Activated CD4-positive, CD25-positive, alpha-beta regulatory T cell treated with anti-CD3 and anti-CD28 coated beads, Interleukin-2, amount 50 U/mL, for 24 hours (primary cell): ENCODE results near the gene TEKT3.
A peak's percentile ranks its signal among the peaks of the same experiment; 100 is the strongest.

Experiments
- ATAC-seq, 2 donors: fragments of 150-1000 bp; cut with Tn5 transposase; one replicate each; pipeline ENCODE4 v1.10.0; 2021; ENCODE audit warnings: mild to moderate bottlenecking in 1 of 2, moderate library complexity in 1 of 2

TEKT3 gene

DNA sequence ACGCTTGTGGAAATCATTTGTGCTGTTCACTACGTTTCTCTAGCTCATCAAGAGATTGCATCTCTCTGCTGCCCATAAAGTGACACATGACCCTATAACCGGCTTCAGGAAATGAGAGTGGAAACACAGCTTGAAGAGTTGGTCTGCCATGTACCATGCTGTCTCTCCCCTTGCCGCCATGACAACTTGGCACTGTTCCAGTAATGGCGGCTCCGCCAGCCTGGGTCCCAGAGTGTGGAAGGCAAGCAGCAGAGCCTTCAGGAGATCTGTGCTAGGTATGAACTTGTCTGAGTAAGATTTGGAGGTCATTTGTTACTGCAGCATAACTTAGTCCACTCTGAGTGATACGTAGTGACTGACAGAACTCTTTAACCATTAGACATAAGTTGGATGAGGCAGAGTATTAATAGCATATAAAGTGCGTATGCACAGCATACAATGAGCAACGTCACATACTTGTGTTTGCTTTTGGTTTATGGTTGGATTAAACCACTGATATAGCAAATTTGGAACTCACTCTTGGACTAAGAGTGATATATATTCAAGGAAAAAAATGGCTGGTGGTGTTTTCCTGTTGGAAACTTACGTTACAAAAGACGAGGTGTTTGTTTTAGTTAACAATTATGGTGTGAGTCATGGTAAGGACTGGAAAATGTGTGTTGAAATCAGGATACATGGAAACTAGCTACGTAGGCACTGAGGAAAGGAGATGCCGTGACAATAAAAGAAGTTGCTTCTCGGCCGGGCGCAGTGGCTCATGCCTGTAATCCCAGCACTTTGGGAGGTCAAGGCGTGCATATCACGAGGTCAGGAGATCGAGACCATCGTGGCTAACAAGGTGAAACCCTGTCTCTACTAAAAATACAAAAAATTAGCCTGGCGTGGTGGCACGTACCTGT, 51.9 kb downstream of the TEKT3 start:
- no peak for ATAC-seq

DNA sequence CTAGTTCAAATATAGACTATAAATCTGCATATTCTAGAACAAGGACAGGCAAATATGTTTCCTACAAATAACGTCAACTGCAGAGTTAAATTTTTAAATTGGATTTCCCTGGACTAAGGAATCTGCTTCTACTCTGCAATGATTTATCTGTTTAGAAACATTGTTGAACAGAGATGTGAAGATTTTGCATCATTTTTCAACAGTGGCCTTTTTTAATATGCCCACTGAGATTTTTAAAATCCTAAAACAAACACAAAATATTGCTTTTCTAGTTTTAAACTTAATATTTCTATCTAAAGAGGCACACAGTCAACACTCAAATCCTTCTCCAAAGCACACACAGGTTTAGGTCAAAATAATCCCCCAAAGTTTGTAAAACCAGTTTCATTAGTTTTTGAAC, 52.5 kb downstream of the TEKT3 start:
- no peak for ATAC-seq

DNA sequence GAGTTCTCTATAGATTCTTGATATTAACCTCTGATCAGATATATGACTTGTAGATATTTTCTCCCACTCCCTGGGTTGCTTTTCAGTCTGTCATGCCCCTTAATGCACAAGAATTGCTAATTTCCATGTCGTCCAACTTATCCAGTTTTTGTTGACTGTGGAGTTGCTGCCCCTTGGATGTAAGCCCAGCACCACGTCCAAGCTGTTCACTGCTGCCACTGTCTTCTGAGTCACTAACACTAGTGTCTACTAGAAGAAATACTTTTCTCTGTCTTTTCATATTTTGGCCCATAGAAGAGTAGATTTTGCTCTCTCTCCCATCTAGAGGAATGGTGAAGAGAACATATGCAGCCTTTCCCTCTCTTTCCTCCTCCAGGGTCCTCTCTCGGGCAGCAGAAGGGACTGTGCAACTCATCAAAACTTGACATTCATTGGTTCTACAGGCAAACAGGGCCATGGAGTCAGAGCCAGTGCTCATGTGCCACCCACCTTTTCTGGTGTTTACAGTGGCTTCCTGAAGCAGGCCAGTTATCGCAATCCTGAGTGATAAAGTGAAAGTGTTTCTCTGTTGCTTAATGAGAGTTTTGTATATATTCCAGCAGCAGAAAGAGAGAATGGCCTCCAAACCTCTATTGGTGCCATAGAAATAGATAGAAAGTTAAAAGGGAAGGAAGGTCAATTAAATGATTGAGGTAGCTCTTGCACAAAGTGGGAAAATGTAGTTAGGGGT, 53.7 kb downstream of the TEKT3 start:
- no peak for ATAC-seq

DNA sequence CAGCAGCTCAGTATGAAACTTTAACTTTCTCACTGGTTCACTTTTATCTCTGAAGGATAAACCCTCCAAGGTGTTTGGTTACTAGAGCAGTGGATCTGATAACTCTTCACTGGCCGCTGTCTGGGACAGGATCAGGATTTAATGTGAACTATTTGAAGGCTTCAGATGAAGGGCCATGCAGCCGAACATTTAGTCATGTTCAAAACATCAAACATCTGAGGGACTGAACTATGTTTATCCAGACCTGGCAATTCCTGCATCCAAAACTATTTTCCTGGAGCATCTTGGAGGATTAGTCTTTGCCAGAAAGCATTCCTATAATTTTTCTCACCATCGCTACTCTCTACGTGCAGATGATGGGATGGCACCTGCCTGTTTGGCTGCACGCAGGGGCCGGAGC, 55.9 kb downstream of the TEKT3 start:
- ATAC-seq: no peak

DNA sequence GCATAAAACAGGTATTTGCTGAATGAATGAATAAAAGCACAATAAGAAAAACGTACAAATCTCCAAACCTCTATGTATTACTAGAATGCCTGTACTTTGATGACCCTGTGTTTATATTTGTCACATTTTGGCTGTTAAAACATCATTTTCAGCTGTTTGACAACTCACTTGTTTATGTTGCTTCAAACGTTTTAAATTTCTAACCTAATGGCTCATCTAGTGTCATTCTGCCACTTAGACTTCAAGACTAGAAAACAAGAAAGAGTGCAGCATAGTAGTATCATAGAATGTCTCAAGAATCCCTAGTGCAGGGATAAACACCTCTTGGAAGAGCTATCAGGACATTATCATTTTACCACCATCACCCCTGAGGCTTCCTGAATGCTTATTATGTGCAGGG, 56.9 kb downstream of the TEKT3 start:
- no peak for ATAC-seq

DNA sequence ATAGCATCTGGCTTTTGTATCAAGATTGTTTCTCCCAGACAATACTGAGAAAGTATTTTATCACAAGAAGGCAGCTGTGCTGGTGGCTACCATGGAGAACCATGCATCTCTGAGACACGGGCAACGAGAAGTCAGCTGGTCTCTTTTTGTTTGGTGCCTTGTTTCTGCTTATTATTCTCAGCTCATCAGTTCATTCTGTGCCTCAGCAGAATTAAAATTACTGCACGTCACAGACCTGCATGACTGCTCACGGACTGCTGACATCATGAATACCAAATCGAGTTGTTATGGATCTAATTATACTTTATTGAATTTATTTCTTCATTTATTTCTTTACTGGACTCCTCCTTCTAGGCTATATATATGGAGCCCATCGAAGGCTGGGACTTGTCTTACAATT, 57.3 kb downstream of the TEKT3 start:
- no peak for ATAC-seq

DNA sequence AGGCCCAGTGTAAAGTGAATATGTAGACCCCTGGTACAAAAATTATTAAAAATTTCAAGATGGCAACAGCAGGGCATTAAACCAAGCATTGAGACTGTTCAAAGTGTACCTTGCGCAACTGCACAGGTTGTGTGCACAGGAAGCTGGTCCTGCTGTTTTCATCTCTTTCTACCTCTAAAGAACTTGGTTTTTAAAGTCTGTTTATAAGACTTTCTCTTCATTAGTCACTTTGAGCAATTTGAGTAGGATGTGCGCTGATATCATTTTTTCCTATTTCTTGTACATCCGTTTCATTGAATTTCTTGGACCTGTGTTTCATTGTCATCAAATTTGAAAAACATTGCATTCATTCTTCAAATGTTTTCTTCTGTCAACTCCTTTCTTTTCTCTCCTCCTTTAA, 59.5 kb downstream of the TEKT3 start:
- no peak for ATAC-seq

DNA sequence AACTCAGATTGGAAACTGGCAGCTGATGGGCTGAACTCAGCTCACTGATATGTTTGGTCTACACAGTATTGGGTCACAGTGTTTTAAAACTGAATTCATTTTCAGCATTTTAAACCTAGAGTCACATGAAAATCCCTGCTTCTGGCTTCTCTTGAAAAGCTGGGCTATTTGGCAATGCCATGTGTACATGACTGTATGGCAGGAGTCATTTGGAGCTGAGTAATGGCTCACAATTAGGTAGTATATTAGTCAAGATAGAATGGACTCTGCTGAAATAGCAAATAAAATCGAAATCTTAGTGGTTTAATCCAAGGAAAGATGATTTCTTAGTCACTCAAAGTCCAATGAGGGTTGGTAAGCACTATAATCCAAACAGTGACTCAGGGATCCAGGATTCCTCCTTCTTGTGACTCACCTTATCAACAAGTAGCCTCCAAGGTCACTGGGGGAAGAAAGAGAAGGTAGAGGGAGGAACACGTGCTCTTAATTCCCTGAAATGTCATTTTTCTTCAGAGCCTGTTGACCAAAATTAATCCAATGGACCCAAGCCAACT, 62.4 kb downstream of the TEKT3 start:
- ATAC-seq: peak in 1 of 2 donors; percentile 41

DNA sequence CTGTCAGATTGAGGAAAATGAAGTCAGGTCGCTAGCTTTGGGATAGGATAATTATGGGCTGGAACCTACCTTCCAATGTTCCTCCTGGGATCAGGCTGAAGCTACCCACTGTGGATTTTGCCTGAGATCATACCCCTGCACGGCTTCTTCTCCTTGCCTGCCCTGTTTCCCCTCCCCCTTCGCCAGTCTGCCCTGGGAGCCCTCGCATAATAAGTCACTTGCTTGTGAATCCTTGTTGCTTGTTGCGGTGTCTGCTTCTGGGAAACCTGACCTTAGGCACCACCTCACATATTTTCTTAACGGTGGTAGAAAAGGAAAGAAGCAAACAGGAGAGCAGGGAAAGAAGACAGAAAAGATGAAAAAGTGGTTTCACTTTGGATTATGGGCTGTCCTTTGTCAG, 63.0 kb downstream of the TEKT3 start:
- ATAC-seq: no peak

DNA sequence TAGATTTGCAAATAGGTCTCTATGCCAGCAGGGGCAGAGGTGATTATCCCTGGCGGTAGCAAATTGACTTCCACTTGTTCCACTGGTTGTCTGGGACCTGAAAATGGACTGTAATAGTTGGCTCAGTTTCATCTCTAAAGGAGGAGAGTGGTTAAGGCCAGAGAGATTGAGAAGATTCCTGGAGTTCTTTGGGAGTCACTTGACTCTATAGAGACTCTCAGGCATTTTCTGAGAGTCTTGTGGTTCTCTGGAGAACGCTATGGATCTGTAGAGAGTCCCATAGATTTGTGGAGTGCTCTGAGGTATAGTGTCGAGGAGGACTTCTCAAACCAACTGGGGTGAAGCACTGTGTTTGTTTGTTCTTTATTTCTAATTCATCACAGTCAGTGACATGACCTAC, 67.4 kb downstream of the TEKT3 start:
- ATAC-seq: no peak

DNA sequence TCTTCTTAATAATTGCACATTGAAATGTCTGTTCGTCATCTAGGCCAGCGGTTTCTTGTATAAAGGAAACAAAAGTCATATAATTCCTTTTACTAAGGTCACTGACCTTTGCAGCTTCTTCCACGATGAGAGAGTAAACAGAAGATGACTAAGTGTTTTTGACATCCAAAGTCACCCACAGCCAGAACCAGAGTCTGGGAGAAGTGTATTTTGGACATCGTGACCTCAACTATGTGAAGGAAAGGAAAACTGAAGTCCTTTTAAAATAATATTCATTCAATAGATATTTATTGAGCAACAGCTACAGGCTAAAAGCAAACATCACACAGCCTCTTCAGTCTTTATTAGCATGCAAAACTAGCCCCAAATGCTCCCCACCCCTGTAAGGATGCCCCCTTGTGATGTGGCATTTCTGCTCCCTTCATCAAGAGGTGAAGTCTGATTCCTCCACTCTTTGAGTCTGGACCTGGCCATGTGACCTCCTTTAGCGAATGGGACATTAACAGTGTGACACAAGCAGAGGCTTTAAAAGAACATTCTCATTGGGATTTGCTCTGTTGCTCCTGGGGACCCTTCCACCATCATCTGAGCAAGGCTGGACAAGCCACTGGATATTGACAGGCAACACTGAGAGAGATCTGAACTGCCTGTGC, 68.1 kb downstream of the TEKT3 start:
- ATAC-seq: no peak

DNA sequence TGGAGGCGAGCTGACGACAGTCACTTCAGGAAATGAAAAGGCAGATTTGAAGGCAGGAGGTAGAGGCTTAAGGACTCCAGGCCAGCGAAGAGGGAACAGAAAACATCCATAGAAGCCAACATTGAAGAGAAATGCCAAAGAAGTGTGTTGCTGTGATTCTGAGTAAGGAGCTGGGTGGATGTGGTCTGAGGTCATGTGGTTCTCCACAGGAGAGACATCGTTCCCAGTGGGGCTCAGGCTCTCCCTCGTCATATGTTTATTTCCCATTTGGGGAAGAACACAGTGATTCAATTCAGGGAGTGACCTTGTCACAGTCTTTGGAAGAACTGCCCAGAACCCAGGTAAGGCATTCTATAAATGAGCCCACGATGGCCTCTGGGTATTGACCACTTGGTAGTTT, 69.7 kb downstream of the TEKT3 start:
- no peak for ATAC-seq

DNA sequence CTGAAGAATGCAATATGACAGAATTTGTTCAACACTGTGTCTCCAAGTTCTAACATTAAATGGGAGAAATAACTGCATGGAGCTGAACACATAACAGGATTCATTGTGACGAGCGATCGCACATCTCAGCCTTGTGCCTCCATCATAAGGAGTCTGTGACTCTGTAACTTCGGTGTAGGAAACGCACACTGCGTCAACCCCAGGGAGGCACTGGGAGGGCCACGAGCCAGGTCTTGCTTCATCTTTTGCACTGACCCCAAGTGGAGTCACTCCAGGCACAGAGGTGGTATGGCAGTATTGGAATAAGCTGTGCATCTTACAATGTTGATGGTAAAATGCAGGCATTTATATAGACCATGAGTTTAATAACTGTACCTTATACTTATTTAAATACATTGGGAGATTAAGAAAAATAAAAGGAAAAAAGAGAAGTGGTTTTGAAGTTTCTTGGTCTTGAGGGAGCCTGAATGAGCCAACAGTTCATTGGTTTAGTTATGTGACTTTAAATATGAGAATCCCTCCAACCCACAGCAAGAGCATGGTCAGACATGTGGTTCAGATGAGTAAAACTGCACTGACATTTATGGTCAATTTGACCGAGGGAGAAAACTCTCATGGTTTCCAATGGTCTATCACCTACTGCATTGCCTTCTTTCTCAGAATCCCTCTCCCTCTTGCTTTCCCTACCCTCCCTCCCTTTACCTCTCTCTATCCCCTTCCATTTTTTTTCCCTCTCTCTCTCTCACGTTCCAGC, 70.6 kb downstream of the TEKT3 start:
- no peak for ATAC-seq

DNA sequence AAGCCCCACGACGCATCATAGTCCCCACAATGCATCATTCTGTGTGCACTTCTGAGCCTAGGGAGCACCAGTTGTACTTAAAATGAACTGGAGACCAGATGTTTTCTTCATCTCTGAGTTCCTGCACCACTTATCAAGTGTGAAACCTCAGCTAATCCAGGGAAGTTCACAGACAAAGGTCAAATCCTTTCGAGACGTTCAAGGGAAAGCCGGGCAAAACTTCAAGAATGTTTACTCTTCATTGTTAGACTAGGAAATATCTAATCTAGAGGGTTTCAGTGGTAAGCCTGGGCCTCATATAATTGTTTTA, 71.7 kb downstream of the TEKT3 start:
- no peak for ATAC-seq

DNA sequence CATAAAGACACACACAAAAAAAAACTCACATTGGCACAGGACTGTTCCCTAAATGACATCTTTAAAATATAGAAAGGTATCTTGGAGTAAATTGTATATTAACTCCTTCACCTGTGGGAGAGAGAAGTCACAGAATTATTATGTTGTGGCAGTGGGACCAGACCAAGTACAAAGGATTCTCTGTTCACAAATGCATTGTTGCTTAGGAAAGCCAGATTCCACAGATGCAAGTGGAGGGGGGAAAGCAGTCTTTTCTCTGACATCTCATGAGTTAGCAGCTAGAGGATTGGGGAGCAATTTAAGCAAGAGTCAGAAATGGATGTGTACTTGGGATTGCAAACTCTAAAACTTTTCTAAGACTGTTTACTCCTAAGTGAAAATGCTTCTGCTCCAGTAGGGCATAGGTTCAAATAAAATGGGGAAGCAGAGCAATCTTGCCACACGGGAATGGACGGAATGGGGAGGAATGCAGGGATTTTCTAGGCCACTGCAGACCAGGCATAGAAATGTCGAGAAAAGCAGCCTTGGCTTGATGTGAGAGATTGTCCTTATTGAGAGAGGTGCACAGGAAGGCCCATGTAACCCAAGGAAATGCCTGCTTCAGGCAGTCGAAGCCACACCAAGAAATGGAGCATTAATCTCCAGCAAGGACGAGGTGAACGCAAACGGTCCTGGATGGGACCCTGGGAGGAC, 72.2 kb downstream of the TEKT3 start:
- no peak for ATAC-seq

DNA sequence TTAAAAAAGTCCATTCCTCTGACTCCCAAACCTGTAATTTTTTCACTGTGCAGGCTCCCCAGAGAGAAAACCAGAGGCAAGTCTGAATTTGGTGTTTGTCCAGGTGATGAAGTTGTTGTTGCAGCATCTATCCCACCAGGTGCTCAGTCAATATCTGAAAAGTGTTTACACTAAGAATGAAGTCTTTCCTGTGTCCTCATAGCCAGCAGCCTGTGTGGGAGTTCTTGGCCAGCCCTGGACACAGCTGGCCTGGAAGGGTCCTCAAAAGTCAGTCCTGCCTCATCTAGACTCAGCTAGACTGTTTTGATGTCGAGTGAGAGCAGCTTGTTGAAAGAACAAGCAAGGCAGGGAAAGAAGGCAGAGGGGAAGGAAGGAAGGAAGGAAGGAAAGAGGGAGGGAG, 72.9 kb downstream of the TEKT3 start:
- no peak for ATAC-seq

DNA sequence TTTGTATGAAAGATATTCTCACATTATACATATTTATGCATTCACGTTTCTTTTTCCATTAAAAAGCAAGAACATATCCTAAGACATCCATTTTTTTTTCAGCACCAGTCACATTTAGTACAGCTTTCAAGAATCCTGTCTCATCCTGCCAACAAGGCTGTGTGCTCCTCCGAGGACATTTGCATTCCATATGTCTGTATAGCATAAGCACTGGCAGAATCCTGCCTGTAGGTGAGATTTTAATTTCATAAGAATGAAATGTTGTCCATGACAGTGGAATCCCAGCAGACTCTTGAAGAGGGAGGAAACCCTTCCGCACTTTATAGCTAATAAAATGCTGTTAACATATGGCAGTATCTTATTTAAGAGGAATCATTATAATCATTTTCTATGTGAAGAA, 73.4 kb downstream of the TEKT3 start:
- no peak for ATAC-seq

DNA sequence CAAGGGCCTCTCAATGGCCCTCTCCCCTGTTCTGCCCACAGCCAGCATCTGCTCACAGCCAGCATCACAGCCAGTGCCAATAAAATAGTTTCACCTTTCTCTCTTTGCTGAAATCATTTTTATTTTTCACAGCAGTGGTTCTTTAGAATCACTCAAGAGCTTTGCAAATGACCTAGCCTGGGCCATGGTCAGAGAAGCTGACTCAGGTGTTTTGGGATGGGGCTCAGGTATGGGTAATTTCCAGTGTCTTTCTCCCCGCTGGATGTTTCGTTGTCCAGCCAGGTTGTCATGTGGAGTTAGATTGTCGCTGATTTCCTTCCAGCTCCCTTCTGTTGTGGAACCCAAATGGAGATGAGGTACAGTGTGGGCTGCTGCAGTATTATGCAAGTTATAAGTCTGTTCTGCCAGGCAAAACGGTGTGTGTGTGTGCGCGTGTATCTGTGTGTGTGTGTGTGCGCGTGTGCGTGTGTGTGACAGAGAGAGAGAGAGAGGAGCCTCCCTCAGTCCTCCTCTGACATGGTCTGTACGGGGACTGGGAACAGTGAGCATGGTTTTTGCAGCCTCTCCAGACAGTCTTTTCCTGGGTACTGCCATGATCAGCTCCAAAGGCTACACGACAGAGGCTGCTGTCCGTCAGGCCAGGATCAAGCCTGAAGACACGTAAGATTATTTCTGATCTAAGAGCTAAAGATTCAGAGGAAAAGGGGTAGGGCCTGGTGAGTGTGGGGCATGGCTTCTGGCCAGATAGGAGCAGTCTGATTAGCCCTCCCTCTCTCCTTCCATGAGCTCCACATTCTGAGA, 74.9 kb downstream of the TEKT3 start:
- ATAC-seq: no peak

DNA sequence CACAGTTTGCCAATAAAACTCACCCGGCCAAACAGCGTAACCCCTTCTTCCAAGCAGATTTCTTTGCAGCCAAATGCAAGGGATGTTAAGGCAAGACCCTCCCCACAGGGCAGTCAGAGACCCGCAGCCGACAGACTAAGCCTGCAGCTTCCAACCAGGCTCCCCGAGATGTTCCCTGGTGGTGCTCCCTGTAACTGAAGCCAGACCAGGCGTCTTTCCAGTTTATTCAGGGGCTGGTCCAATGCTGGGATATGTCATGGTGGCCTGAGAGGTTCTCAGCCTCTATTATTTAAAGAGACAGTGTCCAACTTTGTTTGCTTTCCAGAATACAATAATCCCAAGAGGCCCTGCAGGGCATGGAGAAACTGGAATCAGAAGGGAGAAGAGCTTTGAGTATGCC, 76.3 kb downstream of the TEKT3 start, which contains the start of gene PMP22:
Gene PMP22, minus strand, starts transcription at position 196 of the 400 bp plus-strand sequence. CDS start 4,599 bp downstream, outside the sequence.
- ATAC-seq: no peak

DNA sequence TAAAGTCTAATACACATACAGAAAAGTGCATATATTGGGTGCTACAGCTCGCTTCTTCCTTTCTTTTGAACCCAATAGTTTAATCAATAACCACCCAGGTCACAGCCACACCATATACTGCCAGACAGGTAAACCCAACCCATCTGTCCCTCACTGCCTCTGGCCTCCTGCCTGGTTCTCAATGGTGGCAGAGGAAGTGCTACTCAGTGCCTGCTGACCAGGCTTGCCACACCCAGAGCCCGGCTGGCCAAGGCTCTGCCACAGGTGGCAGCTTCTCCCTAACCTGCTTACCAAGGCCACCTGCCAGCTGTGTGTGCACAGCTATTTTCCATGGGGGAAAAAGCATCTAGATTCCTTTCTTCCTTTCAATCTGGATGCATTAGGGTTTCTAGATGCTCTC, 76.9 kb downstream of the TEKT3 start:
- no peak for ATAC-seq

DNA sequence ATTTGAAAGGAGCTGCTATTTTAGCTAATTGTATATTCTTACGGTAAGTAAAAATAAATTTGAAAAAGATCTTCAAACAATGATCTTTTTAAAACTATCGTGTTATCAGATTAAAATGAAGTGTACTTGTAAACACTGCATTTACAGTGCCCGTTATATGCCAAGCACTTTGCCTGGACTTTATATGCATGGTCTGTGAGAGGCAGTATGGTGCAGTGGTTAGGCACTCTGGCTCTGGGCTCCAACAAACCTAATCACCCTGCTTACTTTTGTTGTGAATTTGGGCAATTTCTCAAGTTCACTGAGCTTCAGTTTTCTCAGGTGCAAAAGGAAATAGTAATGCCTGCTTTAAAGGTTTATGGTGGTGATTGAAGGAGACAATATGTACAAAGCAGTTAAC, 77.7 kb downstream of the TEKT3 start:
- ATAC-seq: no peak
